ENCODE measurements around the gene BIK. TPM values are rescaled to one million over a fixed set of nuclear protein-coding genes. Genes with fewer than 3 reads are reported as not detected.

Gene BIK
- total RNA-seq, 6 experiments from 2014 or later: 0.20 TPM; not detected in 5

- peaks cover 5% of the 10 kb centered on the region; the same call in 1 of the 2 replicates for H3K36me3 Mint-ChIP-seq (ENCODE audit: low read depth)
- H3K27ac Mint-ChIP-seq: no peak overlapping the region
- H3K27me3 Mint-ChIP-seq (ENCODE audit: insufficient read depth): peaks cover 3% of the 10 kb centered on the region; the same call in 1 of the 2 replicates
- peaks cover 11% of the 10 kb centered on the region; the same call in 1 of the 2 replicates for H3K4me1 Mint-ChIP-seq (ENCODE audit: low read depth)
- H3K9me3 Mint-ChIP-seq: no peaks in the 10 kb centered on the region
- no peak for DNase-seq
- no peak for TF ChIP-seq CTCF (IDR thresholded peaks at IDR 0.05)
- H3K4me3 Mint-ChIP-seq: no peak overlapping the region
These were observed 54.1 kb downstream of the BIK start for GRCh38 chr22:43164636-43165035.

- peaks cover 11% of the 10 kb centered on the region; the same call in 1 of the 2 replicates for H3K4me1 Mint-ChIP-seq (ENCODE audit: low read depth)
- no peak overlapping the region for H3K4me3 Mint-ChIP-seq
- H3K9me3 Mint-ChIP-seq: no peaks in the 10 kb centered on the region
- H3K27ac Mint-ChIP-seq: no peak overlapping the region
- H3K36me3 Mint-ChIP-seq (ENCODE audit: low read depth): peaks cover 5% of the 10 kb centered on the region; the same call in 1 of the 2 replicates
- no peak for DNase-seq
- TF ChIP-seq CTCF (IDR thresholded peaks at IDR 0.05): no peak
- H3K27me3 Mint-ChIP-seq (ENCODE audit: insufficient read depth): peaks cover 3% of the 10 kb centered on the region; the same call in 1 of the 2 replicates
These were observed 55.8 kb downstream of the BIK start for GRCh38 chr22:43166132-43166930.

- Mint-ChIP-seq H3K36me3 (ENCODE audit: low read depth) (peaks cover 5% of the 10 kb centered on the region; the same call in 1 of the 2 replicates), H3K27me3 (ENCODE audit: insufficient read depth) (peaks cover 3% of the 10 kb centered on the region; the same call in 1 of the 2 replicates), H3K27ac (no peak overlapping the region), H3K9me3 (no peaks in the 10 kb centered on the region), H3K4me1 (ENCODE audit: low read depth) (peaks cover 11% of the 10 kb centered on the region; the same call in 1 of the 2 replicates), H3K4me3 (no peak overlapping the region)
- no peak for DNase-seq
- no peak for TF ChIP-seq CTCF (IDR thresholded peaks at IDR 0.05)
These were observed 56.5 kb downstream of the BIK start for GRCh38 chr22:43167001-43167589.

GRCh38 chr22:43168471-43169309 is 58.1 kb downstream of the BIK start:
- peak; percentile 32 for DNase-seq

More at GRCh38 chr22:43168471-43169309, 58.1 kb downstream of the BIK start:
- Mint-ChIP-seq H3K9me3 (no peaks in the 10 kb centered on the region), H3K4me3 (no peak overlapping the region), H3K36me3 (ENCODE audit: low read depth) (peaks cover 9% of the 10 kb centered on the region; the same call in 1 of the 2 replicates), H3K4me1 (ENCODE audit: low read depth) (peaks cover 11% of the 10 kb centered on the region; the same call in 1 of the 2 replicates), H3K27me3 (ENCODE audit: insufficient read depth) (peaks cover 3% of the 10 kb centered on the region; the same call in 1 of the 2 replicates), H3K27ac (peak overlapping the region; percentile 47)
- TF ChIP-seq CTCF (IDR thresholded peaks at IDR 0.05): no peak
